PC-9 (cell line): Measurements from ENCODE around the gene PBX4. TPM values are rescaled to one million over a fixed set of nuclear protein-coding genes. Genes with fewer than 3 reads are reported as not detected.

Source experiments
- BruUV-seq: library from RNA; stranded (reverse); fragments of 400-500 nt; replicated peaks from 2 replicates; lab custom pipeline; 2021; lab: Mats Ljungman, UMichigan
- CTCF ChIA-PET: fragments of 300-600 bp; sonication (Branson Sonifier 250); formaldehyde crosslinking; loops from one replicate; lab custom pipeline; 2022; ENCODE audit warnings: antibody characterized with exemption; lab: Charles Lee
- POLR2A ChIA-PET: fragments of 300-600 bp; sonication (Branson Sonifier 250); formaldehyde crosslinking; loops from one replicate; lab custom pipeline; 2022; ENCODE audit warnings: antibody characterized with exemption; ENCODE audit not compliant: unreplicated experiment; lab: Charles Lee
- DNase-seq, 2 experiments: peaks; one replicate each; pipeline versions ENCODE4 v3.0.0 to v3.0.0-alpha.2; 2015 to 2022; ENCODE audit warnings: mixed read lengths in 1 of 2
- H2AFZ ChIP-seq: fragments of 200-600 bp; sonication (generic); 2 replicates; pipeline ENCODE4 v1.8.1; 2017; ENCODE audit warnings: antibody characterized with exemption
- H3F3A ChIP-seq: fragments of 200-600 bp; sonication (generic); 2 replicates; pipeline ENCODE4 v1.8.1; 2017; ENCODE audit warnings: antibody characterized with exemption, mild to moderate bottlenecking, low read depth; ENCODE audit not compliant: insufficient read depth
- H3K27ac ChIP-seq: fragments of 200-600 bp; sonication (generic); 2 replicates; pipeline ENCODE4 v1.6.1; 2016; ENCODE audit warnings: mixed run types
- H3K27me3 ChIP-seq: fragments of 200-600 bp; sonication (generic); 2 replicates; pipeline ENCODE4 v1.6.1; 2016; ENCODE audit warnings: low read depth, mixed run types; ENCODE audit not compliant: insufficient read depth
- H3K36me3 ChIP-seq: fragments of 200-600 bp; sonication (generic); 2 replicates; pipeline ENCODE4 v1.6.1; 2016; ENCODE audit warnings: low read depth, mixed run types
- H3K4me1 ChIP-seq: fragments of 200-600 bp; sonication (generic); replicated peaks from 2 replicates; pipeline ENCODE4 v1.6.1; 2016; ENCODE audit warnings: mixed run types; ENCODE audit not compliant: insufficient read depth
- H3K4me2 ChIP-seq: fragments of 200-600 bp; sonication (generic); 2 replicates; pipeline ENCODE4 v1.6.1; 2017; ENCODE audit warnings: mixed run types
- H3K4me3 ChIP-seq: fragments of 200-600 bp; sonication (generic); 2 replicates; pipeline ENCODE4 v1.6.1; 2016; ENCODE audit warnings: mixed run types
- H3K79me2 ChIP-seq: fragments of 200-600 bp; sonication (generic); 2 replicates; pipeline ENCODE4 v1.6.1; 2017; ENCODE audit warnings: low read depth, mixed run types
- H3K9me2 ChIP-seq: fragments of 200-600 bp; sonication (generic); 2 replicates; pipeline ENCODE4 v1.8.1; 2017; ENCODE audit warnings: mild to moderate bottlenecking; ENCODE audit not compliant: insufficient read depth
- H3K9me3 ChIP-seq: fragments of 200-600 bp; sonication (generic); 2 replicates; pipeline ENCODE4 v1.8.1; 2016; ENCODE audit warnings: low read depth; ENCODE audit not compliant: insufficient read depth
- H4K20me1 ChIP-seq: fragments of 200-600 bp; sonication (generic); 2 replicates; pipeline ENCODE4 v1.8.1; 2017; ENCODE audit not compliant: insufficient read depth
- CTCF ChIP-seq: fragments of 200-600 bp; sonication (generic); conservative IDR thresholded peaks from 2 replicates; pipeline ENCODE4 v1.6.1; 2017; ENCODE audit warnings: mixed run types, antibody characterized with exemption, mild to moderate bottlenecking, moderate library complexity
- EZH2 ChIP-seq: fragments of 200-600 bp; sonication (generic); IDR thresholded peaks from 2 replicates; pipeline ENCODE4 v1.8.0; 2017; ENCODE audit warnings: antibody characterized with exemption, low read depth
- intact Hi-C: fragments of 100-400 bp; cut with micrococcal nuclease; formaldehyde crosslinking; loops from one replicate; pipeline ENCODE4 v1.10.0; 2022; ENCODE audit not compliant: unreplicated experiment
- total RNA-seq: library from RNA; stranded (reverse); gene quantifications from 2 replicates; pipeline ENCODE4 v1.2.3, GENCODE V29; 2021

PBX4 gene
- total RNA-seq, 1 experiment from 2014 or later = 5.7 TPM

GRCh38 chr19:19568802-19569756 lies 49.4 kb downstream of the PBX4 start:
- no peaks in the 10 kb centered on the region for H3K27me3 ChIP-seq
- no peak overlapping the region for H3K4me2 ChIP-seq
- no peaks in the 10 kb centered on the region for H3K9me2 ChIP-seq
- POLR2A ChIA-PET = interaction anchor here (0.6 to 1.1 kb wide), 3 partner anchors 36 to 60 kb away, joined by 3 to 5 read pairs (median 4); no protein-coding TSS in a partner anchor
- intact Hi-C loops = no loop called here
- CTCF ChIA-PET = interaction anchor here (0.6 to 1.1 kb wide), 3 partner anchors 13 to 471 kb away, joined by 3 read pairs; partner anchors contain the start of gene GMIP
- H3K79me2 ChIP-seq = no peaks in the 10 kb centered on the region
- H3K27ac ChIP-seq = no peak overlapping the region
- H3K36me3 ChIP-seq = no peaks in the 10 kb centered on the region
- BruUV-seq = no TSS peak
- H3K4me1 ChIP-seq = peaks cover 10% of the 10 kb centered on the region
- H4K20me1 ChIP-seq = no peaks in the 10 kb centered on the region
- peak; percentile 64 to 71 for DNase-seq
- H3K9me3 ChIP-seq = no peaks in the 10 kb centered on the region
- TF ChIP-seq EZH2 (no peak), CTCF (no peak)
- H2AFZ ChIP-seq = no peak overlapping the region
- peaks cover 11% of the 10 kb centered on the region for H3F3A ChIP-seq
- no peak overlapping the region for H3K4me3 ChIP-seq

GRCh38 chr19:19567391-19567790 lies 51.1 kb downstream of the PBX4 start:
- Histone ChIP-seq H4K20me1 (no peaks in the 10 kb centered on the region), H3K27ac (no peak overlapping the region), H3K36me3 (no peaks in the 10 kb centered on the region), H3K9me2 (no peaks in the 10 kb centered on the region), H3K9me3 (no peaks in the 10 kb centered on the region), H3K4me1 (peaks cover 10% of the 10 kb centered on the region), H3K4me2 (no peak overlapping the region), H3K4me3 (no peak overlapping the region), H2AFZ (no peak overlapping the region), H3K27me3 (no peaks in the 10 kb centered on the region), H3F3A (peaks cover 11% of the 10 kb centered on the region), H3K79me2 (no peaks in the 10 kb centered on the region)
- no TSS peak for BruUV-seq
- DNase-seq = no peak
- ChIA-PET CTCF (no interaction called here), POLR2A (no interaction called here)
- TF ChIP-seq EZH2 (no peak), CTCF (no peak)
- intact Hi-C loops = no loop called here

GRCh38 chr19:19566306-19566705 lies 52.2 kb downstream of the PBX4 start:
- Histone ChIP-seq H3K36me3 (no peaks in the 10 kb centered on the region), H3K4me3 (no peak overlapping the region), H3K4me1 (peaks cover 10% of the 10 kb centered on the region), H3K9me3 (no peaks in the 10 kb centered on the region), H3K27me3 (no peaks in the 10 kb centered on the region), H4K20me1 (no peaks in the 10 kb centered on the region), H3K27ac (no peak overlapping the region), H3F3A (peaks cover 11% of the 10 kb centered on the region), H3K79me2 (no peaks in the 10 kb centered on the region), H3K9me2 (no peaks in the 10 kb centered on the region), H3K4me2 (no peak overlapping the region), H2AFZ (no peak overlapping the region)
- DNase-seq = no peak
- TF ChIP-seq CTCF (no peak), EZH2 (no peak)
- CTCF ChIA-PET = no interaction called here
- intact Hi-C loops = no loop called here
- POLR2A ChIA-PET = no interaction called here
- BruUV-seq = no TSS peak
